ENCODE measurements around the gene TAAR8. TPM values are rescaled to one million over a fixed set of nuclear protein-coding genes. Genes with fewer than 3 reads are reported as not detected.

The TAAR8 gene
- polyA plus RNA-seq, 4 donors: not detected

Other genes starting within 250 kb of the TAAR8 start
- 100 to 1,000 TPM; 193 to 481 (median 263) TPM for gene MOXD1, start 151.2 kb upstream of the TAAR8 start, polyA plus RNA-seq (ENCODE audit: insufficient read length in 4 of 4)
- gene STX7, start 39.6 kb upstream of the TAAR8 start, polyA plus RNA-seq (ENCODE audit: insufficient read length in 4 of 4): 10 to 100 TPM; 75.9 to 98.3 (median 91.4) TPM
- not detected for gene TAAR9, start 14.4 kb upstream of the TAAR8 start, polyA plus RNA-seq (ENCODE audit: insufficient read length in 4 of 4)
- under 1 TPM in 1 of 4 donors, not detected in 3; 0.17 TPM for gene TAAR6, start 17.6 kb downstream of the TAAR8 start, polyA plus RNA-seq (ENCODE audit: insufficient read length in 4 of 4)
- not detected for gene TAAR5, start 37.1 kb downstream of the TAAR8 start, polyA plus RNA-seq (ENCODE audit: insufficient read length in 4 of 4)
- gene TAAR2, start 71.6 kb downstream of the TAAR8 start, polyA plus RNA-seq (ENCODE audit: insufficient read length in 4 of 4): not detected
- under 1 TPM in 3 of 4 donors, not detected in 1; 0.15 to 0.32 (median 0.17) TPM for gene TAAR1, start 106.5 kb downstream of the TAAR8 start, polyA plus RNA-seq (ENCODE audit: insufficient read length in 4 of 4)
- gene VNN1, start 161.4 kb downstream of the TAAR8 start, polyA plus RNA-seq (ENCODE audit: insufficient read length in 4 of 4): 1 to 10 TPM in 1 of 4 donors, under 1 TPM in 3; 0.09 to 1.5 (median 0.19) TPM
- 1 to 10 TPM; 2.0 to 2.6 (median 2.5) TPM for gene VNN2, start 205.2 kb downstream of the TAAR8 start, polyA plus RNA-seq (ENCODE audit: insufficient read length in 4 of 4)
- gene SLC18B1, start 246.0 kb downstream of the TAAR8 start, polyA plus RNA-seq (ENCODE audit: insufficient read length in 4 of 4): 10 to 100 TPM; 31.3 to 40.7 (median 33.7) TPM

Data from left renal pelvis (tissue), 4 donors.